Stimulated activated CD8-positive, alpha-beta memory T cell treated with anti-CD3 and anti-CD28 coated beads, Interleukin-15, amount 100 ng/mL, for 4 hours (primary cell): ENCODE measurements around the gene ZNF578.
"Not testable (repeated sequence)": the region's sequence is repeated elsewhere in the genome, so short reads cannot be mapped to it uniquely, and the experiment has no call there.

Experiments used
- DNase-seq, 2 donors: peaks; one replicate each; pipeline ENCODE4 v3.0.0-alpha.2; 2020; ENCODE audit warnings: low read depth in 2 of 2

Gene ZNF578

GRCh38 chr19:52558732-52559445 is 105.5 kb downstream of the ZNF578 start:
- not testable (repeated sequence) for DNase-seq

GRCh38 chr19:52561611-52562010 is 108.3 kb downstream of the ZNF578 start:
- not testable (repeated sequence) for DNase-seq
